Endothelial cell of umbilical vein (primary cell): ENCODE measurements around the gene SARNP.

ENCODE experiments used
- CTCF ChIP-seq, 2 donors: IDR thresholded peaks; 1 replicate in 1 of 2; 2 replicates in 1 of 2; pipeline ENCODE4 v1.5.1; 2011; ENCODE audit warnings: low read length in 2 of 2, mild to moderate bottlenecking in 2 of 2, moderate library complexity in 2 of 2, control low read depth in 1 of 2, inconsistent platforms in 1 of 2, low read depth in 1 of 2; ENCODE audit not compliant: insufficient read depth in 1 of 2; ENCODE audit errors: extremely low read depth in 1 of 2
- EZH2 ChIP-seq: IDR thresholded peaks from 2 replicates; pipeline ENCODE4 v1.6.1; 2012; ENCODE audit warnings: borderline replicate concordance, low read depth, mild to moderate bottlenecking, moderate library complexity, low read length, inconsistent platforms; ENCODE audit not compliant: severe bottlenecking
- GATA2 ChIP-seq: IDR thresholded peaks from 2 replicates; pipeline ENCODE4 v1.7.0; 2011; ENCODE audit warnings: low read depth, mild to moderate bottlenecking, moderate library complexity, mixed read lengths, low read length; ENCODE audit not compliant: insufficient read length, insufficient read depth
- JUN ChIP-seq: IDR thresholded peaks from 2 replicates; pipeline ENCODE4 v1.6.1; 2011; ENCODE audit warnings: borderline replicate concordance, low read depth; ENCODE audit not compliant: insufficient read length, insufficient read depth
- MAX ChIP-seq: IDR thresholded peaks from 2 replicates; pipeline ENCODE4 v1.6.1; 2011; ENCODE audit not compliant: insufficient read depth, insufficient read length
- MYC ChIP-seq: IDR thresholded peaks from one replicate; pipeline ENCODE4 v1.6.1; 2011; ENCODE audit warnings: mild to moderate bottlenecking, low read depth, low read length
- POLR2A ChIP-seq: IDR thresholded peaks from 2 replicates; pipeline ENCODE4 v1.6.1; 2012; ENCODE audit warnings: low read depth, mild to moderate bottlenecking, control low read depth, low read length
- POLR2AphosphoS5 ChIP-seq: IDR thresholded peaks from 2 replicates; pipeline ENCODE4 v1.6.1; 2012; ENCODE audit warnings: low read depth, mild to moderate bottlenecking, control low read depth, low read length, moderate library complexity; ENCODE audit not compliant: insufficient read depth

- TF ChIP-seq POLR2AphosphoS5, result no peak
- no peak for TF ChIP-seq CTCF (IDR thresholded peaks at IDR 0.05; ENCODE audit: extremely low read depth in 1 of 2, insufficient read depth in 1 of 2, low read depth in 1 of 2, low read length in 2 of 2)
- no peak for TF ChIP-seq POLR2A
- TF ChIP-seq EZH2, result no peak
- no peak for TF ChIP-seq GATA2
- TF ChIP-seq JUN, result no peak
- TF ChIP-seq MAX, result no peak
- TF ChIP-seq MYC, result no peak
These were observed 45.8 kb downstream of the SARNP start for GRCh38 chr12:55771736-55772135.
